ENCODE results near the gene SPACA4. TPM values are rescaled to one million over a fixed set of nuclear protein-coding genes. Genes with fewer than 3 reads are reported as not detected.

The SPACA4 gene
- total RNA-seq, 3 donors from 2014 or later = not detected

Other genes with a start within 250 kb of the SPACA4 start
- 1 to 10 TPM; 5.2 to 6.4 (median 5.6) TPM for gene TMEM143, start 242.8 kb upstream of the SPACA4 start, total RNA-seq
- not detected for gene SYNGR4, start 242.4 kb upstream of the SPACA4 start, total RNA-seq
- 10 to 100 TPM; 58.6 to 63.8 (median 61.3) TPM for gene KDELR1, start 215.2 kb upstream of the SPACA4 start, total RNA-seq
- gene GRIN2D, start 213.1 kb upstream of the SPACA4 start, total RNA-seq = under 1 TPM; 0.11 to 0.14 (median 0.13) TPM
- gene GRWD1, start 160.8 kb upstream of the SPACA4 start, total RNA-seq = 100 to 1,000 TPM; 175 to 192 (median 187) TPM
- 1 to 10 TPM; 3.1 to 3.3 (median 3.3) TPM for gene KCNJ14, start 151.2 kb upstream of the SPACA4 start, total RNA-seq
- 10 to 100 TPM; 30.7 to 36.2 (median 31.5) TPM for gene CYTH2, start 137.4 kb upstream of the SPACA4 start, total RNA-seq
- 1 to 10 TPM; 1.8 to 2.6 (median 2.0) TPM for gene LMTK3, start 94.9 kb upstream of the SPACA4 start, total RNA-seq
- gene SULT2B1, start 54.6 kb upstream of the SPACA4 start, total RNA-seq = not detected
- gene FAM83E, start 8.3 kb downstream of the SPACA4 start, total RNA-seq = 10 to 100 TPM; 11.3 to 15.7 (median 13.1) TPM
- 1,000 to 10,000 TPM; 2,406 to 2,595 (median 2,478) TPM for gene RPL18, start 12.4 kb downstream of the SPACA4 start, total RNA-seq
- 10 to 100 TPM; 39.8 to 43.1 (median 40.6) TPM for gene SPHK2, start 12.8 kb downstream of the SPACA4 start, total RNA-seq
- gene DBP, start 30.6 kb downstream of the SPACA4 start, total RNA-seq = 10 to 100 TPM in 2 of 3 donors, 1 to 10 TPM in 1; 6.7 to 12.3 (median 11.2) TPM
- 10 to 100 TPM in 1 of 3 donors, 1 to 10 TPM in 2; 8.8 to 11.6 (median 9.1) TPM for gene CA11, start 39.4 kb downstream of the SPACA4 start, total RNA-seq
- under 1 TPM; 0.11 to 0.26 (median 0.18) TPM for gene NTN5, start 66.3 kb downstream of the SPACA4 start, total RNA-seq
- gene FUT2, start 89.2 kb downstream of the SPACA4 start, total RNA-seq = under 1 TPM in 1 of 3 donors, not detected in 2; 0.14 TPM
- under 1 TPM; 0.33 to 0.69 (median 0.51) TPM for gene MAMSTR, start 113.0 kb downstream of the SPACA4 start, total RNA-seq
- under 1 TPM; 0.16 to 0.65 (median 0.18) TPM for gene RASIP1, start 133.9 kb downstream of the SPACA4 start, total RNA-seq
- not detected for gene IZUMO1, start 140.2 kb downstream of the SPACA4 start, total RNA-seq
- gene FUT1, start 145.9 kb downstream of the SPACA4 start, total RNA-seq = under 1 TPM; 0.13 to 0.22 (median 0.18) TPM
- gene FGF21, start 148.8 kb downstream of the SPACA4 start, total RNA-seq = not detected
- 10 to 100 TPM; 73.0 to 81.7 (median 78.2) TPM for gene BCAT2, start 204.3 kb downstream of the SPACA4 start, total RNA-seq
- gene HSD17B14, start 229.7 kb downstream of the SPACA4 start, total RNA-seq = under 1 TPM; 0.37 to 0.65 (median 0.61) TPM

Data from activated T-cell treated with anti-CD3 and anti-CD28 coated beads, Interleukin-2, amount 50 U/mL, for 4 hours (primary cell).